HepG2 (cell line): ENCODE results near the gene LNX2. TPM values are rescaled to one million over a fixed set of nuclear protein-coding genes. Genes with fewer than 3 reads are reported as not detected.

Source experiments
- ATAC-seq: fragments of 200-7000 bp; cut with Tn5 transposase; 3 replicates; pipeline ENCODE4 v1.9.1; 2020; ENCODE audit warnings: mild to moderate bottlenecking, moderate library complexity
- BruUV-seq: library from RNA; stranded (reverse); fragments of 400-500 nt; replicated peaks from 2 replicates; lab custom pipeline; 2021; lab: Mats Ljungman, UMichigan
- CTCF ChIA-PET: fragments of 300-600 bp; formaldehyde crosslinking; extraction: SDS; loops from one replicate; lab custom pipeline; 2021; ENCODE audit warnings: low total read pairs, inconsistent platforms, low intra/inter-chr PET ratio; lab: Yijun Ruan, JAX
- POLR2A ChIA-PET: fragments of 350-600 bp; sonication (Branson Sonifier 250); formaldehyde crosslinking; loops from one replicate; lab custom pipeline; 2020; ENCODE audit warnings: antibody characterized with exemption, inconsistent platforms; lab: Yijun Ruan, JAX
- DNase-seq: peaks from one replicate; pipeline ENCODE4 v3.0.0-alpha.2; 2015; ENCODE audit warnings: low spot score
- FAIRE-seq: peaks from 3 replicates; lab custom pipeline; 2011; peaks lifted over from hg19 to GRCh38; lab: Jason Lieb, UNC
- H2AFZ ChIP-seq: one replicate; pipeline ENCODE4 v1.6.1; 2011; ENCODE audit warnings: low read length, inconsistent platforms
- H3K27ac ChIP-seq: fragments of 300-600 bp; 3 replicates; pipeline ENCODE4 v1.8.0; 2011; ENCODE audit warnings: mixed run types, mild to moderate bottlenecking, mixed read lengths, low read length, inconsistent platforms; ENCODE audit not compliant: insufficient read depth; ENCODE audit errors: extremely low read length
- H3K27me3 ChIP-seq, 2 experiments: fragments of 200-600 bp in 1 of 2; 2 replicates in 1 of 2; 3 replicates in 1 of 2; pipeline versions ENCODE4 v1.6.0 to v1.8.0; 2011; ENCODE audit warnings: low read length in 2 of 2, mild to moderate bottlenecking in 2 of 2, moderate library complexity in 2 of 2, inconsistent platforms in 1 of 2; ENCODE audit not compliant: insufficient read depth in 2 of 2, control insufficient read depth in 1 of 2
- H3K36me3 ChIP-seq, 2 experiments: fragments of 200-600 bp in 1 of 2; replicated peaks in 1 of 2; 2 replicates in 1 of 2; 3 replicates in 1 of 2; pipeline versions ENCODE4 v1.5.1 to v1.8.0; 2011; ENCODE audit warnings: low read length in 2 of 2, inconsistent platforms in 1 of 2; ENCODE audit not compliant: insufficient read depth in 2 of 2, control insufficient read depth in 1 of 2
- H3K4me1 ChIP-seq: 2 replicates; pipeline ENCODE4 v1.5.1; 2012; ENCODE audit warnings: low read length, inconsistent platforms; ENCODE audit not compliant: insufficient read depth
- H3K4me2 ChIP-seq: 2 replicates; pipeline ENCODE4 v1.6.0; 2011; ENCODE audit warnings: low read depth, low read length, inconsistent platforms
- H3K4me3 ChIP-seq, 3 experiments: fragments of 200-600 bp in 1 of 3; sonication (generic), shearing (Covaris generic) in 1 of 3; replicated peaks in 1 of 3; 2 replicates each; pipeline ENCODE4 v1.5.1; 2011 to 2016; ENCODE audit warnings: low read length in 3 of 3, inconsistent platforms in 2 of 3, low read depth in 2 of 3, mild to moderate bottlenecking in 2 of 3, control low read depth in 1 of 3, mixed read lengths in 1 of 3; ENCODE audit not compliant: insufficient read depth in 1 of 3
- H3K79me2 ChIP-seq: one replicate; pipeline ENCODE4 v1.6.1; 2011; ENCODE audit warnings: low read length, inconsistent platforms; ENCODE audit not compliant: insufficient read depth
- H3K9ac ChIP-seq: 2 replicates; pipeline ENCODE4 v1.6.0; 2011; ENCODE audit warnings: mild to moderate bottlenecking, low read depth, low read length, inconsistent platforms; ENCODE audit not compliant: insufficient read depth
- H3K9me3 ChIP-seq: 2 replicates; pipeline ENCODE4 v1.5.1; 2012; ENCODE audit warnings: mild to moderate bottlenecking, low read length
- H4K20me1 ChIP-seq: 2 replicates; pipeline ENCODE4 v1.6.0; 2011; ENCODE audit warnings: inconsistent platforms, mild to moderate bottlenecking, low read length, moderate library complexity; ENCODE audit not compliant: insufficient read depth
- AGO2 ChIP-seq: fragments of 200-400 bp; formaldehyde crosslinking; optimal IDR thresholded peaks from 2 replicates; pipeline ENCODE3; 2017; ENCODE audit warnings: mild to moderate bottlenecking, low read depth, low read length, moderate library complexity
- FOSL1 ChIP-seq: sonication (generic); formaldehyde crosslinking; IDR thresholded peaks from 2 replicates; pipeline ENCODE4 v1.9.0; 2021; ENCODE audit warnings: missing genetic modification reagents, borderline replicate concordance
- FOSL2 ChIP-seq: sonication (generic); formaldehyde crosslinking; IDR thresholded peaks from 2 replicates; pipeline ENCODE4 v1.4.0; 2020; ENCODE audit warnings: missing genetic modification reagents
- GATAD2A ChIP-seq: IDR thresholded peaks from 2 replicates; pipeline ENCODE4 v1.6.1; 2016
- JUND ChIP-seq: sonication (generic); formaldehyde crosslinking; IDR thresholded peaks from 2 replicates; pipeline ENCODE4 v1.8.0; 2022; ENCODE audit warnings: mild to moderate bottlenecking, missing genetic modification reagents
- SAP130 ChIP-seq: IDR thresholded peaks from 2 replicates; pipeline ENCODE4 v1.6.1; 2016; ENCODE audit warnings: low read depth
- SIX1 ChIP-seq: sonication (generic); formaldehyde crosslinking; IDR thresholded peaks from 2 replicates; pipeline ENCODE4 v1.4.0; 2020; ENCODE audit warnings: missing genetic modification reagents, borderline replicate concordance
- TEAD3 ChIP-seq: optimal IDR thresholded peaks from 2 replicates; pipeline ENCODE3; 2016; ENCODE audit warnings: borderline replicate concordance
- ZNF543 ChIP-seq: sonication (generic); formaldehyde crosslinking; IDR thresholded peaks from 2 replicates; pipeline ENCODE4 v1.4.0; 2020; ENCODE audit warnings: mild to moderate bottlenecking, missing genetic modification reagents
- ZNF7 ChIP-seq: IDR thresholded peaks from 2 replicates; pipeline ENCODE4 v1.6.1; 2016; ENCODE audit warnings: missing biosample characterization, missing genetic modification reagents
- ZSCAN20 ChIP-seq: sonication (generic); formaldehyde crosslinking; IDR thresholded peaks from 2 replicates; pipeline ENCODE4 v1.4.0; 2020; ENCODE audit warnings: missing genetic modification reagents, mild to moderate bottlenecking, borderline replicate concordance
- WGBS: methylation state at CpG from one replicate; pipeline ENCODE4 v1.1.6; 2017; ENCODE audit warnings: low lambda C conversion rate; 5-methylcytosine and 5-hydroxymethylcytosine counted together
- in situ Hi-C: cut with HindIII; loops from 2 replicates; pipeline ENCODE4 v1.10.0; 2017; ENCODE audit warnings: low pct_unique_long_range_greater_than_20kb; ENCODE audit not compliant: extremely low pct_ligation_motif_present
- intact Hi-C: fragments of 100-400 bp; cut with micrococcal nuclease; formaldehyde crosslinking; loops from one replicate; pipeline ENCODE4 v1.10.0; 2022; ENCODE audit not compliant: unreplicated experiment
- polyA plus RNA-seq, 8 experiments: library from polyadenylated mRNA; depleted of rRNA in 3 of 8; stranded (reverse) in 7 of 8; unstranded in 1 of 8; fragments of >200 nt; fragmentation: Illumina TruSeq in 4 of 8; extraction: Trizol in 4 of 8; gene quantifications; 2 replicates each; pipeline versions ENCODE4 v1.2.1 to v1.2.3, GENCODE V29; 2011 to 2016; ENCODE audit warnings: low read depth in 4 of 8, missing spikeins in 1 of 8, mixed read lengths in 1 of 8; ENCODE audit not compliant: insufficient read depth in 1 of 8
- total RNA-seq, 5 experiments: library from RNA; depleted of rRNA; stranded (reverse); fragments of >200 nt; fragmentation: Illumina TruSeq; extraction: Trizol; gene quantifications; 2 replicates each; pipeline ENCODE4 v1.2.3, GENCODE V29; 2016; ENCODE audit warnings: low read depth in 1 of 5
- TF ChIP-seq, protein P1 (sequence below): sonication (generic); formaldehyde crosslinking; IDR thresholded peaks from 2 replicates; pipeline ENCODE4 v1.8.0; 2022; ENCODE audit warnings: missing genetic modification reagents, low read depth, mild to moderate bottlenecking, borderline replicate concordance
- TF ChIP-seq, protein P2 (sequence below): sonication (generic); formaldehyde crosslinking; IDR thresholded peaks from 2 replicates; pipeline ENCODE4 v1.4.0; 2020; ENCODE audit warnings: missing genetic modification reagents

Gene LNX2
- total and polyA plus RNA-seq, 2 of the 13 experiments (the other 11 are each of a cell fraction or from before 2014, with no cell fraction given): 9.2 to 9.7 TPM

GRCh38 chr13:27599845-27600553, 20.3 kb downstream of the LNX2 start:
- no peaks in the 10 kb centered on the region for H3K36me3 ChIP-seq
- peaks cover 28% of the 10 kb centered on the region for H4K20me1 ChIP-seq
- intact Hi-C loops (no loop called here), in situ Hi-C loops (no loop called here)
- H3K9me3 ChIP-seq: no peaks in the 10 kb centered on the region
- 83% methylated on average over 5 of the region's 5 CpGs for WGBS
- peaks cover 94% of the 10 kb centered on the region for H3K79me2 ChIP-seq
- ATAC-seq: peak; percentile 84
- TF ChIP-seq ZNF7 (CRISPR knock-in tag): peak; percentile 57
- no peak for TF ChIP-seq ZNF543
- TF ChIP-seq GATAD2A (CRISPR knock-in tag): 0 out of 2 replicates have a peak, but pooled peaks have one; percentile 14
- TF ChIP-seq FOSL1 (CRISPR knock-in tag): peak; percentile 80
- TF ChIP-seq, protein P1, sequence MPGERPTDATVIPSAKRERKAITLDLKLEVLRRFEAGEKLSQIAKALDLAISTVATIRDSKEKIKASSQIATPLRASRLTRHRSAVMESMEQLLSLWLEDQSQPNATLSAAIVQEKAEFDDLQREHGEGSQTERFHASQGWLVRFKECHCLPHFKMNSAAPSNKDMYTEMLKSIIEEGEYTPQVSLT: no peak
- TF ChIP-seq TEAD3: peak; percentile 87
- TF ChIP-seq ZSCAN20 (CRISPR knock-in tag): no peak
- TF ChIP-seq AGO2: no peak
- TF ChIP-seq, protein P2, sequence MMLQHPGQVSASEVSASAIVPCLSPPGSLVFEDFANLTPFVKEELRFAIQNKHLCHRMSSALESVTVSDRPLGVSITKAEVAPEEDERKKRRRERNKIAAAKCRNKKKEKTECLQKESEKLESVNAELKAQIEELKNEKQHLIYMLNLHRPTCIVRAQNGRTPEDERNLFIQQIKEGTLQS (CRISPR knock-in tag): peak; percentile 75
- peak; percentile 87 for TF ChIP-seq JUND
- TF ChIP-seq SIX1: peak; percentile 31; the same call in 1 of the 2 replicates
- TF ChIP-seq SAP130 (CRISPR knock-in tag): peak; percentile 26; the same call in 1 of the 2 replicates
- peak; percentile 95 for TF ChIP-seq FOSL2 (CRISPR knock-in tag)
- no peak overlapping the region for H3K4me2 ChIP-seq
- no peak for FAIRE-seq
- no peak overlapping the region for H3K4me3 ChIP-seq
- BruUV-seq: no TSS peak
- peaks cover 59% of the 10 kb centered on the region for H3K4me1 ChIP-seq
- no peaks in the 10 kb centered on the region for H3K27me3 ChIP-seq
- peak; percentile 67 for DNase-seq
- H2AFZ ChIP-seq: no peak overlapping the region
- ChIA-PET POLR2A (interaction anchor here (3.1 kb wide), 1 partner anchor 20 kb away, joined by 13 read pairs; the partner anchor contains the start of gene LNX2), CTCF (no interaction called here)
- H3K9ac ChIP-seq: no peak overlapping the region
- no peak overlapping the region for H3K27ac ChIP-seq
